Dermis blood vessel endothelial cell (primary cell): ENCODE data around the gene MRPS23. TPM values are rescaled to one million over a fixed set of nuclear protein-coding genes. Genes with fewer than 3 reads are reported as not detected.
A peak's percentile ranks its signal among the peaks of the same experiment; 100 is the strongest.

ENCODE experiments used
- DNase-seq: peaks from one replicate; pipeline ENCODE4 v3.0.0; 2010
- total RNA-seq: library from RNA; depleted of rRNA; stranded (reverse); fragments of >200 nt; gene quantifications from 2 replicates; pipeline ENCODE4 v1.2.3, GENCODE V29; 2014

MRPS23 gene
- total RNA-seq, 1 donor from 2014 or later: 25.9 TPM

GRCh38 chr17:57835333-57835900 is 14.4 kb downstream of the MRPS23 start:
- no peak for DNase-seq

GRCh38 chr17:57834146-57834741 is 15.6 kb downstream of the MRPS23 start:
- DNase-seq: no peak

- DNase-seq: peak; percentile 83
Observed at GRCh38 chr17:57833179-57833939, 16.5 kb downstream of the MRPS23 start.

GRCh38 chr17:57832314-57833178 is 17.3 kb downstream of the MRPS23 start:
- no peak for DNase-seq

GRCh38 chr17:57830880-57831279 is 19.0 kb downstream of the MRPS23 start:
- DNase-seq: no peak

- DNase-seq: no peak
Observed at GRCh38 chr17:57823469-57824401, 26.1 kb downstream of the MRPS23 start.

GRCh38 chr17:57819867-57820266 is 30.0 kb downstream of the MRPS23 start:
- no peak for DNase-seq

- DNase-seq: peak; percentile 47
Observed at GRCh38 chr17:57819285-57819684, 30.6 kb downstream of the MRPS23 start.

GRCh38 chr17:57818066-57818465 is 31.8 kb downstream of the MRPS23 start:
- DNase-seq: no peak

- no peak for DNase-seq
Observed at GRCh38 chr17:57817299-57817698, 32.5 kb downstream of the MRPS23 start.

GRCh38 chr17:57814421-57814820 is 35.4 kb downstream of the MRPS23 start:
- no peak for DNase-seq

- no peak for DNase-seq
Observed at GRCh38 chr17:57811638-57812280, 38.1 kb downstream of the MRPS23 start.

- peak; percentile 23 for DNase-seq
Observed at GRCh38 chr17:57810721-57811637, 38.9 kb downstream of the MRPS23 start.

- no peak for DNase-seq
Observed at GRCh38 chr17:57809879-57810278, 40.0 kb downstream of the MRPS23 start.

- DNase-seq: no peak
Observed at GRCh38 chr17:57808882-57809281, 41.0 kb downstream of the MRPS23 start.

GRCh38 chr17:57806167-57806830 is 43.5 kb downstream of the MRPS23 start:
- DNase-seq: no peak

GRCh38 chr17:57803021-57803420 is 46.8 kb downstream of the MRPS23 start:
- DNase-seq: no peak

- no peak for DNase-seq
Observed at GRCh38 chr17:57801044-57801711, 48.7 kb downstream of the MRPS23 start.

- DNase-seq: no peak
Observed at GRCh38 chr17:57794841-57795240, 55.0 kb downstream of the MRPS23 start.
